NCI-H82 treated with DMSO at 0.1 percent for 48 hours (cell line): Measurements from ENCODE around the gene PARVB.

Source experiments
- DNase-seq: peaks from one replicate; lab custom pipeline; 2025; ENCODE audit not compliant: unreplicated experiment; lab: John Stamatoyannopoulos, UW

Gene PARVB

DNA sequence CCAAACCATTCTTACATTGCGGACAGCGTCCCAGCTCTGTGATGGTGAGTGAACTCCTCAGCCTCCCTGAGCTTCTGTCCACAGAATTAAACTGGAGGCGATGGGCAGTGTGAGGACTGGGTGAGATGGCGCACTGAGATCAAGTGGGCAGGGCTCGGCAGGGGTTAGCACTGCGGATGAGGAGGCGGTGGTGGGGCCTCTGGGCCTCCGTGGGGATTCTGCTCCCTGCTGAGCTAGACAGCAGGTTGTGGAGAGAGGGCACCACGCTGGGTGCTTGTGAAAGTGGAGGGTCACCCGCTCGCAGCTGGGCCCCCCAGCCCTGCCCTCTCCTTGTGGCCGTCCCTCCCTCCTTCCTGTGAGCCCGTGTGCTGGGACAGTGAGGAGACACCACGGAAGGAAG lies 131.0 kb downstream of the PARVB start:
- no peak for DNase-seq

DNA sequence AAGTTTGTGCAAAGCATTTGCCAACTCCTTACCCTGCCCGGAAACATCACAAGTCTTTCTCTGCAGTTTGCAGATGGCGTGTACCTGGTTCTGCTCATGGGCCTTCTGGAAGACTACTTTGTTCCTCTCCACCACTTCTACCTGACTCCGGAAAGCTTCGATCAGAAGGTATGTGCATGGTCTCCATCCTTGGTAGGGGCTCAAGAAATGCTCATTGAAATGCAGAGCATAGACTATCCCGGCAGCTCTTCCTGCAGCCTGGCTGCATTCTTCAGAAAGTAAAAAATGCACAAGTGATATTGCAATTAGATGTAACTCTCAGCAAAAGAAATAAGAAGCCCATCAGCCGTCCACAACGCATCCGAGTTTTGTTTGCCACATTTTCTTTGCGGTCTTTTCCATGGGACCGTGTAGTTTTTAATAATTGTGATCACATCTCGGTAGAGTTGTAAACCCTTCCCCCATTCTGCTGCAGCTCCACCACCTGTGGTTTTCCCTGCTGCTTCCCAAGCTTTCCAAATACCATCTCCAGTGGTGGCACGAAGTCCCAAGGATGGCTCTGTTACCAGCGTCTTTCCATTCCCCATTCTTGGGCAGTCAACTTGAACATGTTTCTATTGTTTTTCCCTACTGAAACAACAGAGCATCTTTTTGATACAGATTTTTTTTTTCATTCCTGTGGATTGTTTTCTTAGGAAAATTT lies 134.0 kb downstream of the PARVB start:
- no peak for DNase-seq

DNA sequence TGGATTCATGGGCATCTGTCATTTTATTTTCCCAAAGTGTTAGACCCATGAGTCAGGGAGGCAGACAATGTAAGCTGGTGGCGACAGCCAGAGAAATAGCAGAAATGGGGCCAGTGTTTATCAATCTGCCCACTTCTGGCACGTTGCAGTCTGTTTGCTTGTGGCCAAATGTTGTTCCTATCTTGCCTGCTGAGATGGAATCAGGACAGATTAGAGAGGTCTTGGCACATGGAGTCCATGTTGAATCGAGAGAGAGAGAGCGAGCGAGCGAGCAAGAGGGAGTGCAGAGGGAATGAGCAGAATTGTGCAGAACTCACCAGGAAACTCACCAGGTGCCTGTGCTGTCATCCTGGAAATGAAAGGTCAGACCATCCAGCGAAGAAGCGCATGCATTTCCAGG lies 134.7 kb downstream of the PARVB start:
- DNase-seq = no peak

DNA sequence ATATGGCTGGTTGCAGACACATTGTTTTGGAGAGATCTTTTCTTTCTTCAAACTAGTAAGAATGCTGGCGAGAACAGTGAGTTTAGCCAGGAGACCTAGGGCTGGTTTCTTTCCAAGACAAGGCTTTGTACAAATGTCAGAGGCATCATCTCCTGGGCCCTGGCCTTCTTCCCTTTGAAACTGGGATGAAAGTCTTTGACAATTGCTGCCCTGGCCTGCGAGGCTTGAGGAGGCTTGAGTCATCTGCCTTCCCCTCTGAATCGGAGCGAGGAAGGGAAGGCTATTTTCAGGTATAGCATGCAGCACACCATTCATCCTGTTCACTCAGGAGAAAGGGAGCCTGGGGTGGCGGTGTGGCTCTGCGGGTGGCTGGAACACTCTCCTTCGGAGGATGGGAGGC lies 135.1 kb downstream of the PARVB start:
- no peak for DNase-seq

DNA sequence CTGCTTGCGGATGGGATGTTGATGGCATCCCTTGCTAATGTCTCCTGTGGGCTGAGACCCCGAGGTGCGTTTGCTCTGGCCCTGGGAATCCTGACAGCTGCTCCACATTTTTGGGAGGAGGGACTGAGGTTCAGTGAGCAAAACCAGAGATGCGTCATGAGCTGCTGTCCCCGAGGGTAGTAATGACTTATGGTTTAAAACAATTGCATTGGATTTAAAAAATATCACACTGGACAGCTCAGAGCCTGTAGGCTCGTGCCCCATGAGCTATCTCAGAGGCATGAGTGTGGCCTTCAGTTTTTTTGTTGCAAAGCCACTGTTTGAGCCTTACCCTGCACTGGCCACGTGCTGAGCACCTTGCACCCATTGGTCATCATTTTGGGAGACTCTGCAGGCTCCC lies 135.7 kb downstream of the PARVB start:
- no peak for DNase-seq

DNA sequence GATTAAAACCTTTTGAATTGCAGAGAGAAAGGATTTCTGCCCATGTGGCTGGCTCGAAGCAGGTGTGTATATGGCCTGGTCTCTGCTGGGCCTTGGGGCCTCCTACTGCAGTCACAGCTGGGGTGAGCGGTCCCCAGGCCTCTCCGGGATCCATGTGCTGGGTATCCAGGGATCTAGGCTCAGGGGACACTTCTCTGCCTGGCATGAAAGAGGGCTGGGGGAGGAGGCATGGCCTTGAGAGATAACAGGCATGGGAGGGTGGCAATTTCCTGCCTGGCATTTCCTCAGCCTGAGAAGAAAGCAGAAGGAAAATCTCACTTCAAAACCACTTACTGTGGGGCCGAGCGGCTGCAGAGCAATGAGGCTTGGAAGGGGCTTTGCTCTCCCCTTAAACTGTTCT lies 136.3 kb downstream of the PARVB start:
- DNase-seq = no peak

DNA sequence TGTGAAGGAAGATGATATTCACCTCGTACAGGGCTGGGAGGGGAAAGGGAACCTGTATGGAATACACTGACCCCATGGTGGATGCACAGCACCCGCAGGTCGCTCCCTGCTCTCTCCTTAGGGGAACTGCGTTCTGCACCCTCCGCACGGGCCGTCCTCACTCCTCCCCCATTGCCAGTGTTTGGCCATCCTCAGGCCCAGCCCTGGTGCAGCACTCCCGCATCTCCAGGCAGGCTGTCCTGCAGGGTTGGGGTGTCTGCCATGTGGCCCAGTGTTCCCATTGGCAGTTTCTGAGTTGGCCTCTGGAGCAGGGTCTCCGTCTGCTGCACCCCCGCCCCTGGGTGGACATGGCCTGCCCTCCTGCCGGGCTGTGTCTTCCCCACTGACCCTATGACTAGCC lies 137.6 kb downstream of the PARVB start:
- DNase-seq = no peak

DNA sequence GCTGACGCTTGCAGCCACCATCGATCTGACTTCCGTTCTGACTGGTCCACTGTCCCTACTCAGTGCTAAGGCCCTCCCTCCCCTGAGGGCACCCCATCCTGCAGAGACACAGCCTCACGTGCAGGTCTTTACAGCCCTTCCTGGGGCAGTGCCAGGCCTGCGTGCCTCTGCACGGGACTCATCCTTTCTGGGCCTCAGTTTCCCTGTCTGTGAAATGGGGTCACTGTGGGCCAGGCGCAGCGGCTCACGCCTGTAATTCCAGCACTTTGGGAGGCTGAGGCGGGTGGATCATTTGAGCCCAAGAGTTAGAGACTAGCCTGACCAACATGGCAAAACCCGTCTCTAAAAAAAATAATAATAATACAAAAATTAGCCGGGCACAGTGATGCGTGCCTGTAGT lies 138.9 kb downstream of the PARVB start:
- no peak for DNase-seq

DNA sequence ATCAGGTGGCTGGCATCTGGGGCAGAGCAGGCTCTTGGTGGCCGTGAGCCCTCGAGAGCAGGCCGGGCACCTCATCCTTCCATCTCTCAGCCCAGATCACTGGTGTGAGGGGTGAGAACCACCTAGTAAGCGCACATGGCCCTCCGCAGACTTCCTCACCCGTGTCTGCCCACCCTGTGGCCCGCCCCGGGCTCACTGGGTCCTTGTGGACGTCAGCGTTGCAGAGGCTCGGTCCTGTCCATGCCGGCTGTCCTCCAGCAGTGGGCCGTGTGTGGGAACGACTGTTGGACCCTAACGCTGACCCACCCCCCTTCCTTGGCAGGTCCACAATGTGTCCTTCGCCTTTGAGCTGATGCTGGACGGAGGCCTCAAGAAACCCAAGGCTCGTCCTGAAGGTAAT lies 139.4 kb downstream of the PARVB start:
- DNase-seq = no peak

DNA sequence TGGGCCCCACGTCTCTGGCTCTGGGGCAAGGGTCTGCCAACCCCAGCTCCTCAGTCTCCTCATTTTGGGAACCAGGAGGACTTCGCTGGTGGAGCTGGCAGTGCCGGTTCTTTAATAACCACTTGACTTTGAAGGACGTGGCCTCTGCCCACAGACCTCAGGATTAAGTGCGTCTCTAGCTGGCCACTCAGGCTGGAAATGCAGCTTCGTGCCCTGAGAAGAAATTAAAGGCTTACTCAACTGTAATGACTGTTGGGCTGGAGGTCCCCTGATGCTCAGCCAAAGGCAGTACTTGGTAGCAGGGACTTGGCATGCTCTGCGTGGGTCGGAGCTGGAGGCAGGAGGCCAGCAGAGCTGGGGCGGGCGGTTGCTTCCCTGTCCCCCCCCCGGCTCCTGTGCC lies 139.9 kb downstream of the PARVB start:
- DNase-seq = no peak

DNA sequence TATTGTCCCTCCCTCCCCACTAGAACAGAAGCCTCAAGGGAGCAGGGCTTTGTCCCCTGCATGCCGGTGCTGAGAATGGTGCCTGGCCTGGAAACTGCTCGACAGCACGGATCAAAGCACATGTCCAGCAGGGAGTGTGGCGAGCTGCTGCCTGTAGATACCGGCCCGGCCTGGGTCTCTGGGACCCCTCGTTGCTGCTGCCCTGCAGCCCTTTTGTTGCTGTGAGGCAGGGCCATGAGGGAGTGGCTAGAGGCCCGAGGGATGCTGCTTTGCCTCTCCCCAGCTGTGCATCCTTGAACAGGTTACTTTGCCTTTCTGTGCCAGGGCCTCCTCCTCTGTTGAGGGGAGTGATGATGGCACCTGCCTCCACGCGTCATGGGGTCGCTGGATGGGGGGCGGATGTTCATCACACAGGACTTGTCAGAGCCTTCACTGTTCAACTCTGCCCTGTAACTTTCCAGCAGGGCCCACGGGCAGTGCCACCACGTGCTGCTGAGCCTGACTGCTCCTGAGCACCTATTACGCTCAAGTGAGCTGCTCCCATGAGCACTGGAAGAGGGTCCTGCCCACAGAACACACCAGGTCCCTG lies 141.3 kb downstream of the PARVB start:
- DNase-seq = no peak

DNA sequence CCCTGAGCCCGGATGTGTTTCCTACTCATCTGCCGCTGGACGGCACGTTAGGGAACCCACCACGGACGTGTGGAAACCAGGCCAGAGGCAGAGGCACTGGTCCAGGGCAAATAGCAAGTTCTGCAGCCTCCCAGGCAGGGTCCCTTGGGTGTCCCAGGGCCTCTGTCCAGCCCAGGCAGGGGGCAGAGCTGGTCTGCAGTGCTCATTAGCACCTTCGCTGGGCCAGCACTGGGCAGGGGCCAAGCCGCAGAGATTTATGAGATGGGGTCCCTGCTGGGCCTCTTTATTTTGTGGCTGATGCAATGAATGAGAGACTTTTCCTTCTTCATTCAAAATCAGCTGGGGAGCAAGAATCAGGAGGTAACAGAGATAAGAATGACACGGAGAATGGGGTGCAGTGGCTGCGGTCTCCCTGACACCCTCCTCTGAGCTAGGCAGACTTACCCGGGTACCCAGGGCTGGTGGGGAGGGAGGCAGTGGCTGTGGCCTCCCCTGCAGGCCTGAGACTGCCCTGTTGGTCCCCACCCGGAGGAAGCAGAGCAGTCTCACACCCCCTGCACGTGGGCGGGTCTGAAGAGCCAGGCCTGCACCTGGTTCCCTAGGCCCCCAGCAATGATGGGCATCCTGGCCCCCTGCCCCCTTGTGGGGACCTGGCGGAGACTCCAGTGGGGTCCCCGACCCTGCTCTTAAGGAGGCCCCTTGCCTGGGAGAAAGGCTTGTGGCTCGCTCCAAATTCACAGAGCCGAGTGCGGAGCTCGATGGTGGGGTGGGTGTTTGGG lies 142.6 kb downstream of the PARVB start:
- DNase-seq = no peak

DNA sequence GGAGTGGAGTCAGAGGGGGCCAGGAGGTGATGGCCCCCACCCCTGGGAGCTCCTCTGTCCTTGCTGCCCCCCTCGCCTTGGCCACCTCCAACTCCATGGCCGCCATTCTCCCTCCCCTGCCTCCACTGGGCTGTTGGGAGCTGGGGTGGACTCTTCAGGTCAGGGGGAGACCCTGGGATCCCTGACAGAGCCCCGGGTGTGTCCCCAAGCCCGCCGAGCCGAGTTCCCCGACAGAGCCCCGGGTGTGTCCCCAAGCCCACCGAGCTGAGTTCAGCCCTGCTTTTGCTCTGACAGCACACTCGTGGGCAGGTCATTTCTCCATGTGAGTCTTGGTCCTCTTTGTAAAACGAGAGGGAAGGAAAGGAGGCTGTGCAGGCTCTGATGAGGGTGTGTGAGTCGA lies 143.4 kb downstream of the PARVB start:
- no peak for DNase-seq

DNA sequence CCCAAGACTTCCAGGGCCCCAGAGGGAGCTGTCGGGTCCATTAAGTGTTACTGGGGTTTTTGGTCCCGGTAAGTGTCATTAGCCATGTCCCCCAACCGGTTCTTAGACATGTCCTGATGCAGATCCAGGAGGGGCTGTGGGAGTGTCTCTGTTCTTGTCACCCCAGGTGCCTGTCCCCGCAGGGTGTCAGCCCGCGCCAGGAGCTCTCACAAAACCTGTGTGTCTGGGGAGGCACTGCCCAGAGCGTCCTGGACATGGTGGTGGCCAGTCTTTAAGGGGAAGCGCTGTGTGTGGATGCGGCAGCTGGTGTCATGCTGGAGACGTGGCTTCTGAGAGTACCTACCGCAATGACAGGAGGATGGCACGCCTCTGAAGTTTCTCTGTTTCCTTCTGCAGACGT lies 144.1 kb downstream of the PARVB start:
- no peak for DNase-seq

DNA sequence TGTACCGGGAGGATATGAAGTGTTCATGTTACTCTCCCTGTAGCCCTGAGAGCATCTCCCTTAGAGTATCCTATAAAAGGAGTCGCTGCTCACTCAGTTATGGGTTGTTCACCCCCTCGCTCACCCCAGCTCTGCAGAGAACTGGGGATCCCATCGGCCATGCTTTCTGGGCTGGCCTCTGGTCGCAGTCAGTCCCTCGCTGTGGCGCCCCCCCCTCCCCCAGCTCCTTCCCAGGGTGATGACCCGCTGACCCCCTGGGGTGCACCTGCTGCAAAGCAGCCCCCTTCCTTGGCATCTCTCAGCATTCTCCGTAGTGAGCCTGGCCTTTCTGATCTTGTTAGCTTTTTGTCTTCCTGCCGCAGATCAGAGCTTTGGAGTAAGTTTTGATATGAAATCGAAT lies 146.4 kb downstream of the PARVB start:
- no peak for DNase-seq

DNA sequence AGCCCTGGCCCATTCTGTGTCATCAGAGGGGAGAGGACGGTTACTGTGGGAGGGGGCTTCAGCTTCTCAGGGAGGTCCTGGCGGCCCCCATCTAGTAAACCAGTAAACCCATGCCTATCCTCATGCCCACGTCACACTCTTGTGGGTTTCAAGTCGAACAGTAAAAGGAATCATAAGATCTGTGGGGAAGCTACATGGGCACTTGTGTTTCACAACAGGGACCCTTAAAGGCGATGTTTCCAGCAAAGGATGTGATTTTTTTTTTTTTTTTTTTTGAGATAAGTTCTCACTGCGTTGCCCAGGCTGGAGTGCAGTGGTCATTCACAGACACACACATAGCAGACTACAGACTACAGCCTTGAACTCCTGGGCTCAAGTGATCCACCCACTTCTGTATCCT lies 147.5 kb downstream of the PARVB start:
- DNase-seq = no peak

DNA sequence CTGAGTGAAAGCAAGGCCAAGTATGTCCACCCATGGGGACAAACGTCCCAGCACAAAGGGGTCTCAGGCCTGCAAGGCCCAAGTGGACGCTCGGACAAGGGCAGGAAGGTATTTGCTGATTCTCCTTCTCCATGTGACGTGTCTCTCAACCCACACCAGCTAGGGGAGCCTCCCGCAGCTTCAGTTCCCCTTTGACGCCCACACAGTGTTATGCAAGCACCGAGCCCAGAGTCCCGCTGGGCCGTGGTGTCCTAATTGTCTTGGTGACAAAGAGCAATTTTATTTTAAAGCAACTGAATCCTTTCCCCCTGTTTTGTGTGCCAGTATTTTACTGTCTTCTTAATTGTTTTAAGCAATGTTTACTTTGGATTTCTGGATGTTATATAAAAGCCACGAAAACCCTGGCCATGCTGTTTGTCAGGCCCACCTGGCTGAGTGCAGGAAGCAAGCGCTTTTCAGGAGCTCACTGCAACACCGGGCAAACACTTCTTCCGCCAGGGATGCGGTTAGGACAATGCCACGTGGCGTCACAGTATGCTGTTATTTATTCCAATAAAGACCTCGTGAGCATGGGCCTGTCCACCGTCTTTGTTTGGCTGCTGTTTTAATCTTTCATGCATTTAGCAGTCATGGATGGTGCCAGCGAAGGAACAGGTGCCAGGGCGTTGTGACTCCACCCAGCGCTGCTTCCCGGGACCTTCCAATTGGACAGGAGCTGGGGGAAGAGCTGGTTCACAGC lies 148.4 kb downstream of the PARVB start:
- no peak for DNase-seq

DNA sequence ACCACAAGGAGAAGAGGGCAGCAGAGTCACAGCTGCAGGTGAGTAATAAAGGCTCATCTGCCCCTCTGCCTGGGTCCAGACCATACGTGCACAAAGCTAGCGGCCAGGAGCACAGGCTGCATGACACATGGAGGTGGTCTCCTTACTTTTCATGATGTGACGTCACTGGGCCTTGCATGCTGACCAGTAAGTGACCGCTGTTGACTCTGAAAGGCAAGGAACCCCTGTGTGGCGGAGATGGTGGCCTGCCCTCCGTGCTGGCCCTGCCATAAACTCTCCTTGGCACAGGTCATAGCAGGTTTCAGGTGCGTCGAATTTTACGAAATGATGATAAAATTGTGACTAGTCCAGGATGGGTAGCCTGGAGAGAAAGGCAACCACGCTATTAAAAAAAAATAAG lies 149.1 kb downstream of the PARVB start:
- no peak for DNase-seq

DNA sequence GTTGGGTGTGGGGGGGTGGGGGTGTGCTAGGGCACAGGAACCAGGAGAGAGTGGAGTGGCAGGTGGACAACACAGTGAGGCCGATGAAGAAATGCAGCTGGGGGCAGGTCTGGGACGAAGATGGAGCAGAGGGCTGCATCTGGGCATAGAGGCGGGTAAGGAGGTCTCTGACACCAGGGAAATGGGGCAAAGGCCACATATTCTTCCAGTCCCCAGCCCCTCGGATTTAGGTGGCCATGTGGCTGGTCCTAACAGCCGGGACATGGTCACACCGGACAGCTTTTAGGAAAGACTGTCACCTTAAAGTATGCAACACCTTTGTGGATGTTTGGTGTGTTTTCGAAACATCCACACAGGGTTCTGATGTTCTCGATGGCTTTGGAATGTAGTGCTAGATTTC lies 151.6 kb downstream of the PARVB start:
- DNase-seq = no peak

DNA sequence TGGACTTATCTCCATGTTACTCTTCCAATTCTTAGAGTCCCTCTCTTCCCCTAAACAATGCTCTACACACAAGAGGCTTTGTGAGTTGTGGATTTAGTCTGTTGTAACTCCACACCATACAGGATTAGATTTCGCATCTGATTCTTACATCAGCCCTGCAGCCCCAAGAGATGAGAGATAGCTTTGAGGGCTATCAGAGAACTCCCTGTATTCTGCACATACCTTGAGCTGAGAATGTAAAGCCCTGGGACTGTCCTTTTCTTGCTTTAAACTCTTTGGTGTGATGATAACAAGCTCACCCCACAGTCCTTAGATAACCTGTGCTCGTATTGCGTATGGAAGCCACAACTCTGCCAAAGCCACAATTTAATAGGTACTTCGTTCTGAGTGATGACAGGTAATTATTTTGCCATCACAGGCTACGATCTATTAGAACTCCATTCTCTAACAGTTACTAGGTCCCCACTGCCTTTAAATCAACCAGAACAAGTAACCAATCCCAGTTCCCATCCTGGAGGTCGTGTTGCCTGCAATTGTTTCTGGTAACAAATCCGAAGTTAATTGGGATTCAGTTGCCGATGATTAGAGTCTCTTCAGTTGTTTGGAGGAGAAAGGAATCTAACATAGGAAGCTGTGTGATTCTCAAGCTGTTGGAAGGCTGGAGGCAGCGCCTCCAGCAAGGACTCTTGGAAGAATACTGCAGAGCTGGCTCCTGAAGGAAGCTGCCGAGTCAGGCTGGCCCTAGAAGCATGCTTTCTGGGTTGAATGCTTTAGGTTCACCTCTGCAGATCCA lies 155.3 kb downstream of the PARVB start:
- DNase-seq = no peak
